ENCODE measurements around the gene WDR93.

- TF ChIP-seq SUZ12 (IDR thresholded peaks at IDR 0.05; ENCODE audit: extremely low read depth, insufficient read depth, insufficient read length) (no peak), ZNF274 (IDR thresholded peaks at IDR 0.05; ENCODE audit: low read depth, low read length) (no peak)
Measured at GRCh38 chr15:89774492-89774891, 83.9 kb downstream of the WDR93 start.

All from NT2/D1 (cell line).